ENCODE data around the gene KCNQ1.

KCNQ1 gene

DNA sequence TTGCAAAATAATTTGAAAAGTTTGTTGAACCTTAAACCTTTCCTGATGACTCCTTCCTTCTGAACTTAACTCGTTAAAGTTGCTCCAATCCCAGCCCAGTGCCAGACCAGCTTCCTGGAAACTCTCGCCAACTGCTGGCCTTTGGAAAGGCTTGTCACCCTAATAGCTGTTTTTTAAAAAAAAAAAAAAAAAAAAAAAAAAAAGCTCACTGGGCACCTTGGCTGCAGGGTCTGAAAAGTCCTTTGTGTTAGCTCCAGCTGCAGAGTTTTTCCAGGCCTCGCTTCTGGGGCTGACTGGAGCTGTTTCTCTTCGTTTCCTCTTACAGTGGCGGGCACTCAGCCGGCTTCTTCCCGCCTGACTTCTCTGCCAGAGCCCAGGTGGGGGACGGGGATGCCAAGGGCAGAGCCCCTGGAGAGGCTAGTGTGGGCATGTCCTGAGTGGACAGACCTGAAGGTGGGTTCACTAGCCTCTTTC is 229.9 kb downstream of the KCNQ1 start:
- peak in 25 of 56 donors; percentile 9 to 66 (median 36) for DNase-seq

- peak in 16 of 56 donors; percentile 4 to 52 (median 26) for DNase-seq
These were observed 230.7 kb downstream of the KCNQ1 start for GRCh38 chr11:2675540-2675939.

DNA sequence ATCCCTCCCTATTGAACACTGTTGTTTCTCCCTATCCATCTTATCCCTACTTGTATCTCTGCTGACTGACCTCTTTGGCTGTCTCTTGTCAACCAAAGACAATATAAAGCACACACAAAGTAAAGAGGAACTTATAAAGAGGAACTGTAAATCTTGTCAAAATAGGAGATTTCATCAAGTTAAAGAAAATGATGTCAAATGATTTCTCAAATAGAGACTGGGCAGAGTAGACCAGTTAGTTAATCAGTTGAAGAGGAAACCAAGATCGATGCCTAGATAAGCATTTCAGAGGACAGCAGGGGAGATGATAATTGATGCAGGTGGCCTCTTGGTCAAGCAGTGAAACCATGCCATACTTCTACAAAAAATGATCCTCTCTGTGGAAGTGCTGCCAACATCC is 232.3 kb downstream of the KCNQ1 start:
- DNase-seq: no peak

DNA sequence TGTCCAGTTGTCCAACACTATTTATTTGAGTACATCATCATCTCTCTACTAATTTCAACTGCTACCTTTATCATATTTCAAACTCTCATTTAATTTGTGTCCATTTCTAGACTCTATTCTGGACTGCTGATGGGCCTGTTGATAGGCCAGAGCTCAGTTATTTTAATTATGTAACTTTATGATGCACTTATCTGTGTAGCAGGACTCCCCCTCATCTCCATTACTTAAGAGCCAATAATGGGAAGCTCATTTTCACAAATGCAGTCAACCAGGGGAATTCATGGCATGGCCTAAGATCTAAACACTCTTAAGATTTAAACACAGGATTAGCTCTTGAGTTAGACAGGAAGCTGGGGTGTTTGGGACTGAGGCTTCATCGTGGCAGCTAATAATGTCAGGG is 233.6 kb downstream of the KCNQ1 start:
- DNase-seq: no peak

GRCh38 chr11:2679011-2679676 is 234.3 kb downstream of the KCNQ1 start:
- DNase-seq: no peak

DNA sequence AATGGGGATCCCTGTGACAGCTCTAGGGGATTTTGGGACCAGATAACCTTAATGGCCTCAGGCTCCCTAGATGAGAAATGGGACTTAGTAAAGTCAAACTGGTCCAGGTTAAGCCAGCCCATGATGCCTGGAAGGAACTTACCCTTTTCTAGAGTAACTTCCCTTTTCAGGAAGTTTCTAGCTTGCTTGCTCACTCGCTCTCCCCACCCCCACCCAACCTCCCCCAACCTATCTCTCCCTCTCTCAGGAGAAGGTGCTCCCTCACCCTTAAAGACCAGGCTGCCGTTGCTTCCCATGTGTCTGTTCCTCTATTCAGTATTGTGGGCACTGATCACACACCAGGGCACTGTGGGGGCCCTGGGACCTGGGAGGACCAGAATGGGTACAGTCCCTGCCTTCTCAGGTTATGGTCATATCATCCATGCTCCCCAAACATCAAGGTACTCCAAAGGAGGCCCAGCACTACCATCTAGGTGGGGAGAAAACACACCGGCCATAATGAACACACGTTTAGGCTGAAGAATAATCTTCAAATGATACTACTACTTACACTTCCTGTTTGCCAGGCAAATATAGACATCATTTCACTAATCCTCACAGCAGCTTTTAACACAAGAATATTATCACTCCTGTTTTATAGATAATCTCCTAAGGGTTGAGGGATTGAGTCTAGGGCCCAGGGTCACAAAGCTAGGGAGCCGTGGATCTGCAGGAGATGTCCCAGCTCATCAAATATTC is 236.8 kb downstream of the KCNQ1 start:
- DNase-seq: no peak

GRCh38 chr11:2683806-2684205 is 239.0 kb downstream of the KCNQ1 start:
- no peak for DNase-seq

DNA sequence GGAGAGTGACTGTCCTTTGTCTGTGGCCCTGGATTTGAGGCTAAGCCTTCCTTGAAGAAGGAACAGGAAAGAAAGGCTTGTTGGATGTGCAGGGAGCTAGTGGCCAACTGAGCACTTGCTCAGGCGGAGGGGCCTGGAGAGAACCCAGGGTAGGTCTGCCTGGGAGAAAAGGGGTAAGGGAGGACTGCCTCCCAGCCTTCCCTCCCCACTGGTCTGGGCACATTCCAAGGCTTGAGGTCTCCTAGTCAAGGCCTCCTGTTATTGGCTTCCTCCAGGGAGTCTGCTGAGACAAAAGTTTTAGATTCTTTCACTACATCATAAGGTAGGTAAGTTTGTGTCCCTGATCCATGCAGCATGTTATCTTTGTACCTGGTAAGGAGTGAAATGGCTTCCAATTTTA is 239.8 kb downstream of the KCNQ1 start:
- no peak for DNase-seq

DNA sequence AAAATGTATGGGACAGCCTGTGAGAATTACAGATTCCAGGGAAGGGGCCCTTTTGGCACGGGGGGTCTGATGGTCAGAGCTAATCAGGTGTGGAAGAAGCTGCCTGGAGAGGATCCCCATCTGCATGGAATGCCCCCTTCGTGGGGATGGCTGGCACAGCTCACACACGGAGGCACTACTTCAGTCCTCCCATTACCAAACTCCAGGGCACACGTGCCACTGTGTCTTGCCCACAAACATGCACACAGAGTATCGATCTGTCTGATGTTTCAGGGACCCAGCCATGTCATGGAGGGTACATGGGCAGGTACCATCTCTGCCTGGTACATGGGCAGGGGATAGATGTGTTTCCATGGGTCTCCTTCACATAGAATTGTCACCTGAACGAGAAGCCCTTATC is 240.2 kb downstream of the KCNQ1 start:
- no peak for DNase-seq

DNA sequence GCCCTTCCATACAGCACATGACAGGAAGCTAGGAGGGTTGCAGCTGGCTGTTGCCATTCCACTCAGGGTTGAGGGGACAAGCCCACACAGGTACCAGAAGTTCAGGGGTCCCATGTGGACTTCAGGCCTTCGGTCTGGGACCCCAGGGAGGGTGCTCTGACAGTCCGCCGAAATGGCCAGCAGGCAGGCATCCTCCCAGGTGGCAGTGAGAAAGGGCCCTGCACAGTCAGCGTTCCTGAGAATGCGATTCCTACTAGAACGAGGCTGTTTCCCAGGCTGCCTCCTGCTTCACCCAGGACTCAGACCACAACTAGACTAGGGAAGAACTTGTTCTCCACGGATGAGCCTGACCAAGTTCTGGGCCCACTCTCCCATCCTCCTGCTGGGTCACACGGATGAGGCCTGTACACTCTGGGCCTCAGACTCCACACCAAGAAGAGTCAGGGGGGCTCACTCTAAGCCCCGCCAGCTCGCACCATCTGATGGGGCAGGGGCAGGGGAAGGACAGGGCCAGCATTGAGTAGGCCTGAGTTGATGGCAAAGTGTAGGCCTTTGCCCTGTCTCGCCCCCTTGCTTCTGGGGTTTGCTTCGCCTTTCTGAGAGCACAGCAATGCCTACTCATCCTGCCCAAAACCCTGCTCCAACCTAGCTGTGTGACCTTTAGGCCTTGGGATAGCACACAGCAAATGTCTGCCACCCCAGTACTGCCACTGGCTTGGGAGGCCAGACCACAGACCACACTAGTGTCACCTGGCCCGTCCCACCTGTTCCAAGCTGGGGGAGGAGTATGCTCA is 241.0 kb downstream of the KCNQ1 start:
- DNase-seq: no peak

DNA sequence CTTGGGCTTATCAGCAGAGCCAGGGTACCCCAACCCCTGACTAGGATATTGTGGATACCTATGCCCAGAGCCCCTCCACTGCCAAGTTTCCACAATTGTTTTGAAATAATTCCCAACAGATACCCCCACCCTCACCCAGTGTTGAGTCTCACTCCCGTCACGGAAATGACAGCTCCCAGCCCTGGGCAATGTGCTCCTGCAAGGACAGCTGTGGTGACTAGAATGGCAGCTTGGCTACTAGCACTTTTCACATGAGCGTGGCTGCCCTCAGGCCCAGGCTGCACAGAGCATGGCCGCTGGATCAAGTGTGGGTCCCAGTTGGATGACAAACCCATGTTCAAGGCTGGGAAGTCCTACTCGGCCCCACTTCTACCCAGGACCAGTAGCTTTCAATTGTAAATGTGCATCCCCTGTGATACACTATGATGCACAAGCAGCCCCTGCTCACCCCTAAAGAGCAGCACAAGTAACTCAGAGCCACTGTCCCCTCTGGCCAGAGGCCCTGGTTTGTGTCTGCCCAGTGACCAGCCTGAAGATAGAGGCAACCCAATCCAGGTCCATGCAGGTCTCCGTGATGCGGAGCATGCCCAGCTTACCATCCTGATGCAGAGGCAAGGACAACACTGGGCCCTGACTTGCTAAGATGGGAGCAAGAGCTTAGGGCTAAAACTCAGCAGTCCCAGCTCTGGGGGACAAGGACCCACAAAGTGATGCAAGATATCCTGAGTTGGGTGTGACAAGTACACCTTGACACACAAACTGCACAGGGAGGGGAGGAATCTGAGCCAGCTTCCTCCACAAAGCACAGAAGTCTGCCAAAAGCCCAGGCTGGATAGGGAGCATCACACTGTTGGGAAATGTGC is 241.8 kb downstream of the KCNQ1 start:
- no peak for DNase-seq

DNA sequence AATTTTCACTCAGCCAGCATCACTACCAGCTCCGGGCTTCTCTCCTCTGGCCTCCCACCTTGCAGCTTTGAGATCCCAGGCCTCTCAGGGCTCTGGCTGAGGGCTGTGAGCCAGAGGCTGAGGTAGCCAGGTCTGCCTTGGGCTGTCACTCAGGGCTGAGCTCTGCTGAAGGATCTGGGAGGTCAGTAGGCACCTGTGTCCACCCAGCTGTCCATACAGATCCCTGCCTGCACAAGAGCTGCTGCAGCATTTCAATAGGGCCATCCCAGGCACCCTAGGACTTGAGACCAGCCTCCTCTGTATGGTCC is 242.4 kb downstream of the KCNQ1 start:
- DNase-seq: no peak

GRCh38 chr11:2687782-2688191 is 243.0 kb downstream of the KCNQ1 start:
- no peak for DNase-seq

GRCh38 chr11:2688381-2689231 is 243.8 kb downstream of the KCNQ1 start:
- DNase-seq: no peak

GRCh38 chr11:2689651-2690575 is 245.1 kb downstream of the KCNQ1 start:
- DNase-seq: no peak

DNA sequence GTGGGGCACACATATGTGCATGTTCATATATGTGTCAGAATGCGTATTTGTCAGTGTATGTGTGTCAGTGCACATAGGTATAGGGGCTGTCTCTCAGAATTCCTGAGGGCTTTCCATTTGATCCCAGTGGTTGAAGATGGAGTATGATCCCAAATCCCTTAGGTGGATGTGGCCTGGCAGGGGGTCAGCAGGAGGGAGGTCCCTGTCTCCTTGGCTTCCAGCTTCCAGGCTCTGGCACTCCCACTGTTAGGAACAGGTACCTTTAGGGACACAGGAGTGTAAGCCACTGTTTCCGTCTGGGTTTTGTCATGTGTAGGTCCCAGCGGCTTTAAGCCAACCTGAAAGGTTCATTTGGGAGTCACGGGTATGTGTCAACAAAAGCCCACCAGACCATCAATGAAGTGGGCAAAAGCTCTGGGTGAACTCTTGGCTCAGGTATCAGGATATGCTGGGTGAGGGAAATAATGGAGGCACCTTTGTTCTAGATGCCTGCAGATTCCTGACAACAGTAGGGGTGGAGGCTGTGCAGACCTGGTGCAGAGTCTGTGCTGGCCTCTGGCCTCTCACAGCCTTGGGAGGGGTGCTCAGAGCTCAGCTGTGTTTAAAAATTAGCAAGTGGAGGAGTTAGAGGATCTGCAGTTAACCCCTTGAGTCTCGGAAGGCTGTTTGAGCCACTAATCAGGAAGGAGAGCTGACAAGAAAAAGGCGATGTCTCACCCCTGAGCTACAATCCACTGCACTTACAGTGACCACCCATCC is 246.0 kb downstream of the KCNQ1 start:
- DNase-seq: no peak

- DNase-seq: no peak
These were observed 246.6 kb downstream of the KCNQ1 start for GRCh38 chr11:2691355-2691761.

Measured in amygdala (tissue), 56 donors.